PC-3 (cell line): ENCODE data around the gene ANKIB1. TPM values are rescaled to one million over a fixed set of nuclear protein-coding genes. Genes with fewer than 3 reads are reported as not detected.

Experiments used
- ATAC-seq: fragments of 200-7000 bp; cut with Tn5 transposase; 2 replicates; pipeline ENCODE4 v1.9.1; 2020; ENCODE audit warnings: mild to moderate bottlenecking, moderate library complexity
- BruUV-seq: library from RNA; stranded (reverse); fragments of 400-500 nt; replicated peaks from 2 replicates; lab custom pipeline; 2021; lab: Mats Ljungman, UMichigan
- CTCF ChIA-PET: fragments of 300-600 bp; sonication (Branson Sonifier 250); formaldehyde crosslinking; loops from one replicate; lab custom pipeline; 2022; ENCODE audit warnings: antibody characterized with exemption; lab: Charles Lee
- POLR2A ChIA-PET: fragments of 300-600 bp; sonication (Branson Sonifier 250); formaldehyde crosslinking; loops from one replicate; lab custom pipeline; 2022; ENCODE audit warnings: antibody characterized with exemption; ENCODE audit not compliant: unreplicated experiment; lab: Charles Lee
- DNase-seq: peaks from one replicate; pipeline ENCODE4 v3.0.0-alpha.2; 2015
- H2AFZ ChIP-seq: fragments of 300-600 bp; sonication (generic); 2 replicates; pipeline ENCODE4 v1.6.0; 2016; ENCODE audit warnings: antibody characterized with exemption, low read length
- H3F3A ChIP-seq: fragments of 300-600 bp; sonication (generic); one replicate; pipeline ENCODE4 v1.6.0; 2017; ENCODE audit warnings: antibody characterized with exemption, low read length, control low read depth, mild to moderate bottlenecking; ENCODE audit not compliant: unreplicated experiment
- H3K27ac ChIP-seq: fragments of 300-600 bp; sonication (generic); 2 replicates; pipeline ENCODE4 v1.5.1; 2016; ENCODE audit warnings: mild to moderate bottlenecking, low read length
- H3K27me3 ChIP-seq: fragments of 300-600 bp; sonication (generic); 2 replicates; pipeline ENCODE4 v1.6.1; 2016; ENCODE audit warnings: low read length, mixed read lengths
- H3K36me3 ChIP-seq: fragments of 300-600 bp; sonication (generic); 2 replicates; pipeline ENCODE4 v1.6.1; 2016; ENCODE audit warnings: low read depth, mixed run types, low read length, mixed read lengths
- H3K4me1 ChIP-seq: fragments of 300-600 bp; sonication (generic); 2 replicates; pipeline ENCODE4 v1.5.1; 2016; ENCODE audit warnings: low read length; ENCODE audit not compliant: insufficient read depth
- H3K4me2 ChIP-seq: fragments of 300-600 bp; sonication (generic); 2 replicates; pipeline ENCODE4 v1.6.0; 2016; ENCODE audit warnings: low read length
- H3K4me3 ChIP-seq: fragments of 300-600 bp; sonication (generic); 2 replicates; pipeline ENCODE4 v1.5.1; 2016; ENCODE audit warnings: mild to moderate bottlenecking, low read length, mixed read lengths
- H3K79me2 ChIP-seq: fragments of 300-600 bp; sonication (generic); 2 replicates; pipeline ENCODE4 v1.6.1; 2017; ENCODE audit warnings: low read length, mixed read lengths
- H3K9ac ChIP-seq: fragments of 300-600 bp; sonication (generic); 2 replicates; pipeline ENCODE4 v1.6.0; 2016; ENCODE audit warnings: mild to moderate bottlenecking, low read length
- H3K9me2 ChIP-seq: fragments of 300-600 bp; sonication (generic); replicated peaks from 2 replicates; pipeline ENCODE4 v1.6.1; 2016; ENCODE audit warnings: mixed run types, low read length, mixed read lengths
- H3K9me3 ChIP-seq: fragments of 300-600 bp; sonication (generic); 2 replicates; pipeline ENCODE4 v1.6.1; 2016; ENCODE audit warnings: low read length, mixed read lengths
- H4K20me1 ChIP-seq: fragments of 300-600 bp; sonication (generic); 2 replicates; pipeline ENCODE4 v1.6.1; 2016; ENCODE audit warnings: low read length, mixed read lengths
- EZH2 ChIP-seq: fragments of 300-600 bp; sonication (generic); IDR thresholded peaks from one replicate; pipeline ENCODE4 v1.6.1; 2017; ENCODE audit warnings: antibody characterized with exemption, mild to moderate bottlenecking, low read length; ENCODE audit not compliant: unreplicated experiment
- EZH2phosphoT487 ChIP-seq: fragments of 300-600 bp; sonication (generic); IDR thresholded peaks from 2 replicates; pipeline ENCODE4 v1.6.1; 2018; ENCODE audit warnings: mild to moderate bottlenecking, antibody characterized with exemption, low read length, borderline replicate concordance
- intact Hi-C: fragments of 100-400 bp; cut with micrococcal nuclease; formaldehyde crosslinking; loops from 2 replicates; pipeline ENCODE4 v1.9.0; 2023
- total RNA-seq: library from RNA; depleted of rRNA; stranded (reverse); fragments of >200 nt; gene quantifications from 2 replicates; pipeline ENCODE4 v1.2.3, GENCODE V29; 2014
- TF ChIP-seq, protein P1 (sequence below): fragments of 300-600 bp; sonication (generic); conservative IDR thresholded peaks from 2 replicates; pipeline ENCODE4 v1.5.1; 2017; ENCODE audit warnings: antibody characterized with exemption, low read depth, mild to moderate bottlenecking, low read length

ANKIB1 gene
- total RNA-seq, 1 experiment from 2014 or later: 32.1 TPM

DNA sequence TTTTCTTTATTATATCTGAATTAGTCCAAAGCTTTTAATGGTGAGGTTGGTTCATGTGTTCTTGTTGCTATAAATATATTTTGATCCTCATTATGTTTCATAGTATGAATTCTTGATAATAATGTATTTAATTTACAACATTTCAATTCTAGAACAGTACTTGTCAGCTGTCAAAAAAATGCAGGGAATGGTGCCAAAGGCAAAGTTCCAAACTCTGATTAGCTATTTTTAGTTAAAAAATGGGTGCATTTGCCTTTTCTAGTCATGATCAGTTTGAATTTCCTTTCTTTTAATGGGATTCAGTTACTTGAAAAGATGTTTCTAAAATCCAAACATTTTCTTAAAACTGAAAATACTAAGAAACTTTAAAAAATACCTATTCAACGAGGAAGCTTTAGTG is 49.6 kb downstream of the ANKIB1 start:
- H3K27me3 ChIP-seq: no peaks in the 10 kb centered on the region
- no peak overlapping the region for H2AFZ ChIP-seq
- intact Hi-C loops: no loop called here
- no peaks in the 10 kb centered on the region for H3K9me3 ChIP-seq
- H3K36me3 ChIP-seq: peaks cover 5% of the 10 kb centered on the region
- no TSS peak for BruUV-seq
- no peaks in the 10 kb centered on the region for H3F3A ChIP-seq
- H3K9me2 ChIP-seq: no peaks in the 10 kb centered on the region
- no peak overlapping the region for H3K4me3 ChIP-seq
- no peak overlapping the region for H3K9ac ChIP-seq
- TF ChIP-seq, protein P1, sequence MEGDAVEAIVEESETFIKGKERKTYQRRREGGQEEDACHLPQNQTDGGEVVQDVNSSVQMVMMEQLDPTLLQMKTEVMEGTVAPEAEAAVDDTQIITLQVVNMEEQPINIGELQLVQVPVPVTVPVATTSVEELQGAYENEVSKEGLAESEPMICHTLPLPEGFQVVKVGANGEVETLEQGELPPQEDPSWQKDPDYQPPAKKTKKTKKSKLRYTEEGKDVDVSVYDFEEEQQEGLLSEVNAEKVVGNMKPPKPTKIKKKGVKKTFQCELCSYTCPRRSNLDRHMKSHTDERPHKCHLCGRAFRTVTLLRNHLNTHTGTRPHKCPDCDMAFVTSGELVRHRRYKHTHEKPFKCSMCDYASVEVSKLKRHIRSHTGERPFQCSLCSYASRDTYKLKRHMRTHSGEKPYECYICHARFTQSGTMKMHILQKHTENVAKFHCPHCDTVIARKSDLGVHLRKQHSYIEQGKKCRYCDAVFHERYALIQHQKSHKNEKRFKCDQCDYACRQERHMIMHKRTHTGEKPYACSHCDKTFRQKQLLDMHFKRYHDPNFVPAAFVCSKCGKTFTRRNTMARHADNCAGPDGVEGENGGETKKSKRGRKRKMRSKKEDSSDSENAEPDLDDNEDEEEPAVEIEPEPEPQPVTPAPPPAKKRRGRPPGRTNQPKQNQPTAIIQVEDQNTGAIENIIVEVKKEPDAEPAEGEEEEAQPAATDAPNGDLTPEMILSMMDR: no peak
- TF ChIP-seq EZH2phosphoT487: no peak
- TF ChIP-seq EZH2: no peak
- 0 out of 2 replicates have a peak, but pooled peaks cover 4% of the 10 kb centered on the region for H4K20me1 ChIP-seq
- ATAC-seq: no peak
- no peaks in the 10 kb centered on the region for H3K4me1 ChIP-seq
- H3K4me2 ChIP-seq: no peak overlapping the region
- ChIA-PET CTCF (no interaction called here), POLR2A (interaction anchor here (0.6 to 0.7 kb wide), 2 partner anchors 23 to 49 kb away, joined by 3 read pairs; partner anchors contain the start of genes ANKIB1 and KRIT1)
- H3K27ac ChIP-seq: no peak overlapping the region
- H3K79me2 ChIP-seq: peaks cover 26% of the 10 kb centered on the region; the same call in 1 of the 2 replicates
- DNase-seq: no peak

DNA sequence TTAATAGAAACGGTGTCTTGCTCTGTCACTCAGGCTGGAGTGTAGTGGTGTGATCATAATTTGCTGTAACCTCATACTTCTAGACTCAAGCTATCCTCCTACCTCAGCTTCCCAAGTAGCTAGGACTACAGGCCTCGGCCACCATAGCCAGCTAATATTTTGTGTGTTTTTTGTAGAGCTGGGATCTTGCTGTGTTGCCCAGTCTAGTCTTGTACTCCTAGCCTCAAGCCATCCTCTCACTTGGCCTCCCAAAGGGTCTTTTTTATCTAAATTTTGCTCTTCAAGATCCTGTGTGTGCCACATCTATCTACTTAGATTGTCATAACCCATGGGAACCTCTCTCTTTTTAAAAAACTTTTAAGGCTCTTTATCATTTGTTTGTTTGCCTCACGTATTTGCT is 50.5 kb downstream of the ANKIB1 start:
- intact Hi-C loops: no loop called here
- no TSS peak for BruUV-seq
- H3K79me2 ChIP-seq: peaks cover 19% of the 10 kb centered on the region; the same call in 1 of the 2 replicates
- no peak overlapping the region for H3K27ac ChIP-seq
- peaks cover 5% of the 10 kb centered on the region for H3K36me3 ChIP-seq
- no peak overlapping the region for H3K9ac ChIP-seq
- no peaks in the 10 kb centered on the region for H3K9me3 ChIP-seq
- H2AFZ ChIP-seq: no peak overlapping the region
- POLR2A ChIA-PET: interaction anchor here (0.7 kb wide), 1 partner anchor 24 kb away, joined by 3 read pairs; no protein-coding TSS in a partner anchor
- DNase-seq (no peak), ATAC-seq (no peak)
- no peaks in the 10 kb centered on the region for H3K4me1 ChIP-seq
- CTCF ChIA-PET: no interaction called here
- 0 out of 2 replicates have a peak, but pooled peaks cover 4% of the 10 kb centered on the region for H4K20me1 ChIP-seq
- H3K4me3 ChIP-seq: no peak overlapping the region
- no peak overlapping the region for H3K4me2 ChIP-seq
- no peaks in the 10 kb centered on the region for H3K9me2 ChIP-seq
- H3K27me3 ChIP-seq: no peaks in the 10 kb centered on the region
- H3F3A ChIP-seq: no peaks in the 10 kb centered on the region
- TF ChIP-seq, protein P1: no peak
- no peak for TF ChIP-seq EZH2
- no peak for TF ChIP-seq EZH2phosphoT487

GRCh38 chr7:92296880-92297445 is 51.2 kb downstream of the ANKIB1 start:
- ATAC-seq (no peak), DNase-seq (no peak)
- Histone ChIP-seq H3K9ac (no peak overlapping the region), H3K79me2 (peaks cover 16% of the 10 kb centered on the region; the same call in 1 of the 2 replicates), H3K27me3 (no peaks in the 10 kb centered on the region), H3F3A (no peaks in the 10 kb centered on the region), H3K4me3 (no peak overlapping the region), H3K4me2 (no peak overlapping the region), H3K36me3 (peaks cover 5% of the 10 kb centered on the region), H4K20me1 (0 out of 2 replicates have a peak, but pooled peaks cover 4% of the 10 kb centered on the region), H2AFZ (no peak overlapping the region), H3K4me1 (no peaks in the 10 kb centered on the region), H3K9me2 (no peaks in the 10 kb centered on the region), H3K9me3 (no peaks in the 10 kb centered on the region), H3K27ac (no peak overlapping the region)
- POLR2A ChIA-PET: no interaction called here
- BruUV-seq: no TSS peak
- intact Hi-C loops: no loop called here
- TF ChIP-seq EZH2 (no peak), EZH2phosphoT487 (no peak)
- TF ChIP-seq, protein P1: no peak
- CTCF ChIA-PET: no interaction called here
